Hepatocyte (in vitro differentiated cells): Measurements from ENCODE around the gene ITGAE. TPM values are rescaled to one million over a fixed set of nuclear protein-coding genes. Genes with fewer than 3 reads are reported as not detected.

ENCODE experiments used
- DNase-seq: peaks from one replicate; pipeline ENCODE4 v3.0.0-alpha.2; 2016; ENCODE audit warnings: low spot score
- H2AFZ ChIP-seq: fragments of 200-600 bp; sonication (generic); 2 replicates; pipeline ENCODE4 v1.6.0; 2016; ENCODE audit warnings: antibody characterized with exemption, mild to moderate bottlenecking
- H3K27ac ChIP-seq: fragments of 200-600 bp; sonication (generic); 2 replicates; pipeline ENCODE4 v1.5.1; 2016; ENCODE audit warnings: mild to moderate bottlenecking
- H3K27me3 ChIP-seq: fragments of 200-600 bp; sonication (generic); 2 replicates; pipeline ENCODE4 v1.6.1; 2016
- H3K36me3 ChIP-seq: fragments of 200-600 bp; sonication (generic); replicated peaks from 2 replicates; pipeline ENCODE4 v1.5.1; 2016; ENCODE audit warnings: low read depth; ENCODE audit not compliant: insufficient read depth
- H3K4me1 ChIP-seq: fragments of 200-600 bp; sonication (generic); 2 replicates; pipeline ENCODE4 v1.5.1; 2016; ENCODE audit warnings: mild to moderate bottlenecking, moderate library complexity; ENCODE audit not compliant: insufficient read depth
- H3K4me2 ChIP-seq: fragments of 200-600 bp; sonication (generic); 2 replicates; pipeline ENCODE4 v1.6.0; 2016
- H3K4me3 ChIP-seq: fragments of 200-600 bp; sonication (generic); 2 replicates; pipeline ENCODE4 v1.5.1; 2016; ENCODE audit warnings: mild to moderate bottlenecking
- H3K79me2 ChIP-seq: fragments of 200-600 bp; sonication (generic); 2 replicates; pipeline ENCODE4 v1.6.0; 2017; ENCODE audit warnings: mild to moderate bottlenecking
- H3K9me2 ChIP-seq: fragments of 200-600 bp; sonication (generic); replicated peaks from 2 replicates; pipeline ENCODE4 v1.6.0; 2017; ENCODE audit warnings: mild to moderate bottlenecking; ENCODE audit not compliant: insufficient read depth
- H3K9me3 ChIP-seq: fragments of 200-600 bp; sonication (generic); 2 replicates; pipeline ENCODE4 v1.5.1; 2016; ENCODE audit warnings: low read depth, mild to moderate bottlenecking
- H4K20me1 ChIP-seq: fragments of 200-600 bp; sonication (generic); 2 replicates; pipeline ENCODE4 v1.6.0; 2016; ENCODE audit warnings: mild to moderate bottlenecking; ENCODE audit not compliant: insufficient read depth, poor library complexity, severe bottlenecking
- EZH2 ChIP-seq: fragments of 200-600 bp; sonication (generic); IDR thresholded peaks from 2 replicates; pipeline ENCODE4 v1.6.1; 2016; ENCODE audit warnings: antibody characterized with exemption, mild to moderate bottlenecking, borderline replicate concordance
- EZH2phosphoT487 ChIP-seq: fragments of 200-600 bp; sonication (generic); IDR thresholded peaks from one replicate; pipeline ENCODE4 v1.6.1; 2018; ENCODE audit warnings: antibody characterized with exemption, mild to moderate bottlenecking, low read depth, moderate library complexity; ENCODE audit not compliant: unreplicated experiment, severe bottlenecking
- WGBS: methylation state at CpG from one replicate; pipeline ENCODE4 v1.1.6; 2016; ENCODE audit warnings: low lambda C conversion rate; ENCODE audit errors: missing lambda C conversion rate; 5-methylcytosine and 5-hydroxymethylcytosine counted together
- polyA plus RNA-seq: library from polyadenylated mRNA; unstranded; fragments of >200 nt; fragmentation: Nextera tagmentation; extraction: Ambion mirVana; gene quantifications from 2 replicates; pipeline ENCODE4 v1.2.1, GENCODE V29; 2016
- total RNA-seq: library from RNA; depleted of rRNA; stranded (reverse); fragments of >200 nt; gene quantifications from 2 replicates; pipeline ENCODE4 v1.2.3, GENCODE V29; 2014
- TF ChIP-seq, protein P1 (sequence below): fragments of 200-600 bp; sonication (generic); IDR thresholded peaks from 2 replicates; pipeline ENCODE4 v1.5.1; 2016; ENCODE audit warnings: antibody characterized with exemption, mild to moderate bottlenecking; ENCODE audit not compliant: poor library complexity

The ITGAE gene
- total and polyA plus RNA-seq, 2 experiments from 2014 or later = 28.1 to 77.0 TPM

DNA sequence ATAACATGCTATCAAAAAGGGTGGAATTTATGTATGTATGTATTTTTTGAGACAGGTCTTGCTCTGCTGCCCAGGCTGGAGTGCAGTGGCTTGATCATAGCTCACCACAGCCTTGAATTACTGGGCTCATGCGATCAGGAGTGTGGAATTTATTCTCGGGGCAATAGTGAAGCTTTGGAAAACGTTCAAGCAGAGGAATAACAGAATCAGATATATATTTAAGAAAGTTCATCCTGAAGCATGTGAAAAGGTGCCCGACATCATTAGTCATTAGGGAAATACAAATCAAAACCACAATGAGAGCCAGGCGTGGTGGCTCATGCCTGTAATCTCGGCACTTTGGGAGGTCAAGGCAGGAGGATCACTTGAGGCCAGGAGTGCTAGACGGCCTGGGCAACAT, 7.7 kb upstream of the ITGAE start:
- Histone ChIP-seq H2AFZ (no peak overlapping the region), H3K4me2 (no peak overlapping the region), H3K27me3 (no peaks in the 10 kb centered on the region), H3K36me3 (no peaks in the 10 kb centered on the region), H3K4me1 (no peaks in the 10 kb centered on the region), H4K20me1 (no peaks in the 10 kb centered on the region), H3K79me2 (no peaks in the 10 kb centered on the region), H3K27ac (no peak overlapping the region), H3K9me2 (no peaks in the 10 kb centered on the region), H3K9me3 (no peaks in the 10 kb centered on the region), H3K4me3 (no peak overlapping the region)
- 98% methylated on average over 7 of the region's 7 CpGs for WGBS
- TF ChIP-seq, protein P1, sequence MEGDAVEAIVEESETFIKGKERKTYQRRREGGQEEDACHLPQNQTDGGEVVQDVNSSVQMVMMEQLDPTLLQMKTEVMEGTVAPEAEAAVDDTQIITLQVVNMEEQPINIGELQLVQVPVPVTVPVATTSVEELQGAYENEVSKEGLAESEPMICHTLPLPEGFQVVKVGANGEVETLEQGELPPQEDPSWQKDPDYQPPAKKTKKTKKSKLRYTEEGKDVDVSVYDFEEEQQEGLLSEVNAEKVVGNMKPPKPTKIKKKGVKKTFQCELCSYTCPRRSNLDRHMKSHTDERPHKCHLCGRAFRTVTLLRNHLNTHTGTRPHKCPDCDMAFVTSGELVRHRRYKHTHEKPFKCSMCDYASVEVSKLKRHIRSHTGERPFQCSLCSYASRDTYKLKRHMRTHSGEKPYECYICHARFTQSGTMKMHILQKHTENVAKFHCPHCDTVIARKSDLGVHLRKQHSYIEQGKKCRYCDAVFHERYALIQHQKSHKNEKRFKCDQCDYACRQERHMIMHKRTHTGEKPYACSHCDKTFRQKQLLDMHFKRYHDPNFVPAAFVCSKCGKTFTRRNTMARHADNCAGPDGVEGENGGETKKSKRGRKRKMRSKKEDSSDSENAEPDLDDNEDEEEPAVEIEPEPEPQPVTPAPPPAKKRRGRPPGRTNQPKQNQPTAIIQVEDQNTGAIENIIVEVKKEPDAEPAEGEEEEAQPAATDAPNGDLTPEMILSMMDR = no peak
- TF ChIP-seq EZH2 (no peak), EZH2phosphoT487 (no peak)
- no peak for DNase-seq

DNA sequence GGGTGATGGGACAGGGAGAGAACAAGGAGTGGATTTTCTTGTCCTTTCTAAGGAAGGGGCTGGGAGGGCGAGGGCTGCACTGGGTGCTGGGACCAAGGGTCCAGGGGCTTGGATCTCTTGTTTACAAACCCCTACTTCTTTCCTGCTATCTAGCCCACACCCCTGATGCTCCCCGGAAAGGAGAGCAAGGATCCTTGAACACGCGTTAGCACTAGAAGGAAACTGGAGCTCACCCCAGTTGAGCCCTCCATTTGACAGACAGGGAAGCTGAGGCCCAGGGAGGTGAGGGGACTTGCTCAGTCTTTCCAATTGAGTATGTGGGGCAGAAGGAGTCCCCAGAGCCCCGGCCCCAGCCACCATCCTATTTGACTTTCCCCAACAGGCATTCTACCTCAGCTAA, 4.6 kb upstream of the ITGAE start:
- Histone ChIP-seq H3K27ac (peak overlapping the region; percentile 72), H3K27me3 (no peaks in the 10 kb centered on the region), H2AFZ (no peak overlapping the region), H4K20me1 (no peaks in the 10 kb centered on the region), H3K4me3 (no peak overlapping the region), H3K79me2 (no peaks in the 10 kb centered on the region), H3K9me2 (no peaks in the 10 kb centered on the region), H3K9me3 (no peaks in the 10 kb centered on the region), H3K36me3 (no peaks in the 10 kb centered on the region), H3K4me1 (no peaks in the 10 kb centered on the region), H3K4me2 (no peak overlapping the region)
- WGBS = 98% methylated on average over 5 of the region's 5 CpGs
- DNase-seq = no peak
- no peak for TF ChIP-seq EZH2phosphoT487
- TF ChIP-seq EZH2 = no peak
- TF ChIP-seq, protein P1 = no peak

DNA sequence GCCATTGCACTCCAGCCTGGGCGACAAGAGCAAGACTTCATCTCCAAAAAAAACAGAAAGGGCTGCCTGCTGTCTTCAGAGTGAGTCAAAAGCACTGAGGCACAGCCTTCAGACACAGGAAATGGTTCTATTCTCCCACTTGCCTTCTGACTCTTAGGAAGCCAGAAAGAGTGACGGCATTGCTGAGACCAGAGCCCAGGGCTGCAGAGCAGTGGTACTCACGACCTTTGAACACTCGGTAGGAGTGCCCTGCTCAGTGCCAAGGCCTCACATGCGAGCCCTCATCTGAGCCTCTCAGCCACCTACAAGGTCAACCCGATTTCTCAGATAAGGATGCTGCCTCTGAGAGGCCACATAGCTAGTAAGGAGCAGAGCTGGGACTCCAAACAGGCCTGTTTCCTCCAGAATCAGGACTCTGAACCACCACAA, 3.5 kb upstream of the ITGAE start:
- H3K36me3 ChIP-seq = no peaks in the 10 kb centered on the region
- no peaks in the 10 kb centered on the region for H3K79me2 ChIP-seq
- H3K4me2 ChIP-seq = no peak overlapping the region
- no peaks in the 10 kb centered on the region for H3K9me3 ChIP-seq
- H3K4me3 ChIP-seq = no peak overlapping the region
- no peaks in the 10 kb centered on the region for H4K20me1 ChIP-seq
- DNase-seq = peak; percentile 41
- no peak overlapping the region for H2AFZ ChIP-seq
- WGBS = 83% methylated on average over 6 of the region's 6 CpGs
- TF ChIP-seq, protein P1 = no peak
- TF ChIP-seq EZH2 = no peak
- TF ChIP-seq EZH2phosphoT487 = no peak
- no peaks in the 10 kb centered on the region for H3K4me1 ChIP-seq
- H3K9me2 ChIP-seq = no peaks in the 10 kb centered on the region
- H3K27me3 ChIP-seq = no peaks in the 10 kb centered on the region
- peak overlapping the region; percentile 72 for H3K27ac ChIP-seq

DNA sequence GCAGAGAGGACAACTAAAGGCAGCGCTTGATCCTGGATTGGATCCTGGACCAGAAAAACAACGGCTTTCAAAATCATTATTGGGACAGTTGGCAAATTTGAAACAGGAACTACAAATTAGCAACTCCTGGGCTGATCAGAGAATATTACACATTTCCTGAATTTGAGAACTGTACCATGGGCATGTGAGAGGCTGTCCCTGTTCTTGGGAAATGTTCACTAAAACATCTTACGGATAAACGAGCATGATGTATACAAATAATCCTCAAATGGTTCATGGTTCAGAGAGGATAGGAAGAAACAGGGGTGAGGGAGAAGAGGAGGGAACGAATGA, 2.3 kb upstream of the ITGAE start:
- Histone ChIP-seq H3K9me2 (no peaks in the 10 kb centered on the region), H3K4me1 (no peaks in the 10 kb centered on the region), H4K20me1 (no peaks in the 10 kb centered on the region), H3K27me3 (no peaks in the 10 kb centered on the region), H3K9me3 (no peaks in the 10 kb centered on the region), H3K79me2 (no peaks in the 10 kb centered on the region), H3K4me3 (no peak overlapping the region), H3K36me3 (no peaks in the 10 kb centered on the region), H2AFZ (no peak overlapping the region), H3K4me2 (no peak overlapping the region), H3K27ac (peak overlapping the region; percentile 72)
- WGBS = 91% methylated on average over 5 of the region's 5 CpGs
- TF ChIP-seq EZH2 (no peak), EZH2phosphoT487 (no peak)
- TF ChIP-seq, protein P1 = no peak
- DNase-seq = no peak
